Esophagus mucosa (tissue), 1 donor: Measurements from ENCODE around the gene PRR23B. TPM values are rescaled to one million over a fixed set of nuclear protein-coding genes. Genes with fewer than 3 reads are reported as not detected.
"Not testable (repeated sequence)": the region's sequence is repeated elsewhere in the genome, so short reads cannot be mapped to it uniquely, and the experiment has no call there.

ENCODE experiments used
- ATAC-seq: fragments of 200-7000 bp; cut with Tn5 transposase; one replicate; pipeline ENCODE4 v1.9.1; 2020
- total RNA-seq: library from RNA; stranded (reverse); gene quantifications from one replicate; pipeline ENCODE4 v1.2.4, GENCODE V29; 2023
- donor health status: DM: yes; HTN: yes; CAD: no.

The PRR23B gene
- total RNA-seq = not detected

GRCh38 chr3:139020868-139021234 is at the start of gene PRR23B:
PRR23B (minus strand) TSS chr3:139020926; CDS start chr3:139020661, 265 bp downstream.
- no peak for ATAC-seq

GRCh38 chr3:139062918-139063317 is 42.2 kb upstream of the PRR23B start:
- ATAC-seq = no peak

GRCh38 chr3:139052802-139053600 is 32.3 kb upstream of the PRR23B start:
- ATAC-seq = no peak

GRCh38 chr3:139044366-139045210 is 23.9 kb upstream of the PRR23B start, which contains the start of gene PRR23C:
PRR23C (minus strand) TSS chr3:139044892; CDS start chr3:139044620, 272 bp downstream.
- no peak for ATAC-seq

GRCh38 chr3:139043554-139044365 is 23.0 kb upstream of the PRR23B start:
- no peak for ATAC-seq

GRCh38 chr3:139037478-139037877 is 16.8 kb upstream of the PRR23B start:
- no peak for ATAC-seq

GRCh38 chr3:139032326-139033002 is 11.7 kb upstream of the PRR23B start:
- ATAC-seq = no peak

- not testable (repeated sequence) for ATAC-seq
Measured at GRCh38 chr3:139030576-139030975, 9.8 kb upstream of the PRR23B start.

GRCh38 chr3:139024968-139025367 is 4.2 kb upstream of the PRR23B start:
- ATAC-seq = no peak

- no peak for ATAC-seq
Measured at GRCh38 chr3:139020036-139020867, 474 bp downstream of the PRR23B start.

- ATAC-seq = no peak
Measured at GRCh38 chr3:139016430-139017048, 4.2 kb downstream of the PRR23B start.

GRCh38 chr3:139006051-139006716 is 14.5 kb downstream of the PRR23B start, which contains the start of gene PRR23A:
PRR23A (minus strand) TSS chr3:139006268; CDS start chr3:139006268, 0 bp downstream.
- no peak for ATAC-seq

- ATAC-seq = no peak
Measured at GRCh38 chr3:139005356-139005993, 15.3 kb downstream of the PRR23B start.

- ATAC-seq = no peak
Measured at GRCh38 chr3:138995706-138996105, 25.0 kb downstream of the PRR23B start.

- no peak for ATAC-seq
Measured at GRCh38 chr3:138987181-138987580, 33.5 kb downstream of the PRR23B start.

- ATAC-seq = no peak
Measured at GRCh38 chr3:138985932-138986331, 34.8 kb downstream of the PRR23B start.

- no peak for ATAC-seq
Measured at GRCh38 chr3:138984816-138985215, 35.9 kb downstream of the PRR23B start.

GRCh38 chr3:138976047-138976446 is 44.7 kb downstream of the PRR23B start:
- ATAC-seq = no peak

GRCh38 chr3:138975351-138975750 is 45.4 kb downstream of the PRR23B start:
- no peak for ATAC-seq
